NAMALWA (cell line): ENCODE results near the gene AFF3.

ENCODE experiments used
- DNase-seq: peaks from one replicate; pipeline ENCODE4 v3.0.0-alpha.2; 2015; ENCODE audit warnings: low spot score

The AFF3 gene

DNA sequence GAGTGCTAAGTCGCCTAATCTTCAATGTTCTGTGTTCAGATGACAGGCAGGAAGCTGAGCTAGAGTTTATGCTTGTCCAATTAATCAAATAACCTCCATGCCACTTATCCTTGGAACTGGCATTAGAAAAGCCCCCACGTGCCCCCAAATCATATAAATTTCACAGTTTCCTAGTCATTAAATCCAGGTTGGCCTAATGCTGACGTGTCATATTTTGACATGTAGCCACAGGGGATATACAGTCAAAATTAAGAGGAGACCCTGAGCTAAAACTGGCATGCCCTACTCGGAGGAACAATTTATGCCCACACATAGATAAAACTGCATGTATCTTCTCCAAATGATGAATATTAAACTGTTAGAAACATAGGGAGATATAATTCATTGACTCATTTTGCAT lies 101.0 kb downstream of the AFF3 start:
- no peak for DNase-seq

- no peak for DNase-seq
Measured at GRCh38 chr2:100040906-100041305, 101.5 kb downstream of the AFF3 start.

DNA sequence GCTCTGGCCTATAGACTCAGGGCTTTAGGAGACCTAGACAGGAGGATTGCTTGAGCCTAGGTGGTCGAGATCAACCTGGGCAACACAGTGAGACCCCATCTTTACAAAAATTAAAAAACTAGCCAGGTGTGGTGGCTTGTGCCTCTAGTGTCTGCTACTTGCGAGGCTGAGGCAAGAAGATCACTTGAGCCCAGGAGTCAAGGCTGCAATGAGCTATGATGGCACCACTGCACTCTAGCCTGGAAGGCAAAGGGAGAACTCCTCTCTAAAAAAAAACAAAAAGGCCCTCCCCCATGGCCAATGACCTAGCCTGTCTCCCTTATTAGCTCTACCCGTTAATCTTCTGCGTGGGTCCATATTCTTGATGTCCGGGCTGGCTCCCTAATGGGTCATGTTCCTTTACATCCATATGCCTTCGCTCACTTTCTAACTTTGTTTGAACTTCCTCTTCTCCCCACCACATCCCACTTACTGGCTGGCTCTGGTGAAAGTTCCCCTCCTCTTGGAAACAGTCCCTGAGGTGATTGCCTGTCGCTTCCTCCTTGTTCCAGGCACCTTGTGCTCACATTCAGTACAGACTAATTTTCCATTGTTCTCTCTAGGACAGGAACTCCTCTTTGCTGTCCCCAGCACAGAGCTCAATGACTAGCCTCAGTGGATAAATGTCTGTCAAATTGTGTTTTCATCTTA lies 103.0 kb downstream of the AFF3 start:
- DNase-seq, result no peak

GRCh38 chr2:100038011-100038410 lies 104.4 kb downstream of the AFF3 start:
- DNase-seq, result no peak

DNA sequence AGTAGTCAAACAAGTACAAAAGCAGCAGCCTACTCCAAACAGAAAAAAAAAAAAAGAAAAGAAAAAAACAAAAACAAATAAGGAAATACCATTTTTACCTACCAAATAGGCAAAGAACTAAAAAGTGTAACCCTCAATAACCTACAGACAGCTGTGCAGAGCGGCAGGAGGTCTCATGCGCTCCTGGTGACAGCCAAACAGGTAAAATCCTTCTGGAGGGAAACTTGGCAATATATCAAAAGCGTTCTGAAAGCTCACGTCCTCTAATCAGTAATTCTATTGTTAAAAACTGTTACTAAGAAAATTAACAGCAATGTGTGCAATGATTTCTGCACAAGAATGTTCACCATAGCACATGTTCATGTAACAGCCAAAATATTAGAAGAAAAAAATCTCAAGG lies 105.6 kb downstream of the AFF3 start:
- DNase-seq, result no peak

DNA sequence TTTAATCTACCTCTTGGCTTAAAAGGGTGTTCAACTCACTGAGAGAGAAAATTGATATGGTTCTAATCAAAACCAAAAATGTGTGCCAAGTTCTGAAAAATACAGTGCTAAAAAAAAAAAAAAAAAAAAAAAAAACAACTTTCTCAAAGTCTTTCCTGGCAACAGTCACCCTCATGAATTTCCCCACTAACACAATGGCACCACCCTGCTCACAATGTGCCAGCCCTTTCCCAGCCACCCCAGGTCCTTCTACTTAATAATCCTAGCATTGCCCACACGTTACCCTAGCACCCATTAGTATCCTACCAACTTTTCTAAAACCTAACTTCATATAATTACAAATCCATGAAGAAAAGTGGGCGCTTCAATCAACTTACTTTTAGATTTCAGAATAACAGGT lies 106.4 kb downstream of the AFF3 start:
- no peak for DNase-seq

- no peak for DNase-seq
Measured at GRCh38 chr2:100034431-100034830, 108.0 kb downstream of the AFF3 start.

GRCh38 chr2:100033976-100034375 lies 108.4 kb downstream of the AFF3 start:
- no peak for DNase-seq

GRCh38 chr2:100031604-100032003 lies 110.8 kb downstream of the AFF3 start:
- DNase-seq, result no peak

GRCh38 chr2:100029460-100029859 lies 112.9 kb downstream of the AFF3 start:
- peak; percentile 15 for DNase-seq

DNA sequence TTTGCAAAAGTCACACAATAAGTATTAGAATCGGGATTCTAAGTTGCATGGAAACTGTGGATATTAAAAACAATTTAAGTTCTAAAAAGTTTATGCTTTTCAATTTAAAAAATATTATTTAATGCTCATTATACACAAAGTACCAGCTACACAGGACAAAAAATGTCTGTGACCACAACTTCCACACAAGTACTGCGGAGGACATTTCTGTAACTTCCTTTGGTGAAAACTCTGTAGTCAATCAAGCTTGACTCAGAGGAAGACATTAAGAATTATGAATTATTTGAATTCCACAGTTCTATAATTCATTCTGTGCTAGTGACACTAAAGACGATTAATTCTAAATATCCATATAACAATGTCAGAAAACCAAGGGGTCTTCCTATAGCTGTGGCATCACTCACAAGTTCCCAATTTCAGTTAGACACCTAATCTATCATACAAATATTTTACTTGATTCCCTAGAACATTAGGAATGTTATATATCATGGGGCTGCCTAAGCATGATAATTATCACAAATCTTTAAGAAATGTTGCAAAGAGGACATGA lies 120.5 kb downstream of the AFF3 start:
- no peak for DNase-seq

DNA sequence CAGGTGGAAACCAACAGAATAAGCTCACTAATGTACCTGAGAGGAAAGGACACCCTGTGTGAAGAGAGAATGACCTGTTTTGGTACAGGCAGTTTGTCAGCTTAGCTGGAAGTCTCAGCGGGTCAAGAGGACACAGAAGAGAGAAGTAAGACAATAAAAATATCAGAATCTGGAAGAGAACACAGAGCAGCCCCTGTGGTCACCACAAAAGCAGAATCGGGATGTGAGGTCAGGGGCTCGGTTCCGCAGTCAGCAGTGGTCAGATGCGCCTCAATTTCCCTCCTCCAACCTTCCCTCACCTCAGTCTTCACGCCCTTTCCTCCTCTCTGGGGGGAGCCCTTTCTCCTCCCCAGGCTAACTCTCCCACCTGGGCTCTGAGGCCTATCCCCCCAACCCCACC lies 122.9 kb downstream of the AFF3 start:
- DNase-seq, result no peak

DNA sequence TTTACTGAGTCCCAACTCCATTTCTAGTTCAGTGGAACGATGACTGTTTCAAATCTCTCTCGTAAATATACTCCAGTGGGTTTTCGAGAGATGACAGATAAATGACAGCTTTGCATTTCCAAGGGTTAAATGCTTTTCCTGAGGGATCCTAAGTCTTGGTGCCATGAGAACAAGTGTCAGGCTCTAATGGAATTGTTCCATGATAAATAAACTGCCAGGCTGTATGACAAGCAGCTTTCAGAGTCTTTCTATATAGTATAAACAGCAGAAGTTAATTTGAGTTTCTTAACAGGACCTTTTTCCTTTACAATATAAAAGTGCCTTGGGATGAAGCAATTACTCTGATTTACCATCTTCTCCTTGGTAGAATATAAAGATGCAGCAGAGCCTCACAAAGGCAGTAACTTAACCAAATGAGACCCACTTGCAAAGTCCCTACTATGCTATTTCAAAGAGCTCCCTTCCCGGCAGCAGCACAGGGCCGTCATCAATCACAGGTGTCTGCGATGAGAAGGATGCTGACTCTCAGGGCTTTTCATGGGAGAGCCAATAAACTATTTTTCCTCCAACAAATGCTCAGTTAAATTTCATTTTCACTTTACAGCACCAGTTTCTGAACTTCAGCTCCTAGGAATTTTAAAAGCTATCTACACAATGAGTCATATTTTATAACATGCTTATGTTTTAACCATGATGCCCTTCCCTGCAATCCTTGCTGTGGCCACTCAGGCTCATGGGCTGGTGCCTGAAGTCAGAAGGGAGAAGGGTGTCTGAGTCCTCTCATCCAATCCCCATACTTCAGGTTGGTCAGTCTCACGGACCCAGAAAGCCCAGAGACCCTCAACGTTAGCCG lies 123.8 kb downstream of the AFF3 start:
- no peak for DNase-seq

DNA sequence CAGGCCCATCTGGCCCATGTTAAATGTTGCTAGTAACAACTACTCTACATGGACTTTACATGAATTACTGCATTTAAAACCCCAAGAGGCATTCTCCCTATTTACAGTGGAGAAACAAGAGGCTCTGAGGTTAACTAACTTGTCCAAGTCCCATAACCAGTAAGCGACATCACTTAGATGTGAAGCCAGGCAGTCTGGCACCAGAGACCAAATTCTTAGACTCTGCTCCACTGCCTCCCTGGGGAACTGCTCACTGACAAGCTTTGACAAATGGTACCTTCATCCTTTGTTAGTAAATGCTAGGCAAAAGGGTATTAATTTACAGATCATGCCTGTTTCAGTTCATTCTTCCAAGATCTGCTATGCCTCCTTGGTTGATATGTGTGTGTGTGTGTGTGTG lies 124.8 kb downstream of the AFF3 start:
- no peak for DNase-seq

- DNase-seq, result no peak
Measured at GRCh38 chr2:100016756-100017155, 125.6 kb downstream of the AFF3 start.

- DNase-seq, result no peak
Measured at GRCh38 chr2:100015849-100016248, 126.5 kb downstream of the AFF3 start.

DNA sequence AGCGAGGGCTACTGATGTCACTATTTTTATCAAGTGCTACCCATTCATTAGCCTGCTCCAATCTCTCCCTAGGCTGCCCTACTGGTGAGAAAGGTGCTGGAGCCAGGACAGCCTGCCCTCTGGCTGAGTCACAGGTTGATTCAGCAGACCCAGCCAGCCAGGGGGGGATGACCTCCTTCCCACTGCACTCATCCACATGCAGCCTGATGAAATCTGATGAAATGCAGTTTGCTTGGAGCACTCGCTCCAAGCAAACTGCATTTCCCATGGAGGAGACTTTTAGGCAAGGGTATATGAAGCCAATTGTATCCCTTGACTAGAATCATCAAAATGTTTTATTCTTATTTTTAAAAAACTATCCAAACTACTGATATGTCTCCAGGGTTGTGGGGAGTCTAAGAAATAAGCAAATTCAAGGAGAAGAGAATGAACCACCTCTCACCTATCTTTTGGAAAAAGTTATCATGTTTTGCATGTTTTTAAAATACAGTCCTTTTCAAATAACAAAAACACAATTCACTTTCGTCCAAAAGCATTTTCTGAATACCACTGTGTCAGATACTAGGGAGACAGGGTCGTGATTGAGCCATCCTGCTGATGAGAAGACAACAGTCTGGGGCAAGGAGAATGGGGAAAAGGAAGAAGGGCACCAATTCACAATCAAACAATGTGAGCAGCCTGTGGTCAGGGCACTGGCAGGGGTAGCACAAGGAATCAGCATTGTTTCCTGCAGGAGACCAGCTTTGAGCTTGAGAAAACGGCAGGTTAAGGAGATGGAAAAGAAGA lies 128.3 kb downstream of the AFF3 start:
- no peak for DNase-seq

DNA sequence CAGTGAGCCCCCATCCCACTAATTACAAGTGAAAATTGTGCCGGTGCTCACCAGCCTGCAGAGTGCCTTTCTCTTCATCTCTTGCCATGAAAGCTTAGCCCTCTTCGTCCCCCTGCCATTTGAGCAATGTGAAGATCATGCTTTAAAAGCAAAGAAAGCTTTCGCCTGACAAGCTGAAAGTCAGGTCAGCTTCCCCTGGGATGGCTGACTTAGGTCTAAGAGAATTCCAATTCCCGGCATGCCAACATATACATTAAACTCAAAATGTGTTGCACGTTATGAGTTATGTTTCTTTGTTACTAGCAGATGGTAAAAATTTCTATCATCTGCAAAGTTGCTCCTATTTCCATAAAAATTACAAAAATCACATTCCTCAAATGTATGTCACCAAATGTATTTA lies 129.8 kb downstream of the AFF3 start:
- no peak for DNase-seq

DNA sequence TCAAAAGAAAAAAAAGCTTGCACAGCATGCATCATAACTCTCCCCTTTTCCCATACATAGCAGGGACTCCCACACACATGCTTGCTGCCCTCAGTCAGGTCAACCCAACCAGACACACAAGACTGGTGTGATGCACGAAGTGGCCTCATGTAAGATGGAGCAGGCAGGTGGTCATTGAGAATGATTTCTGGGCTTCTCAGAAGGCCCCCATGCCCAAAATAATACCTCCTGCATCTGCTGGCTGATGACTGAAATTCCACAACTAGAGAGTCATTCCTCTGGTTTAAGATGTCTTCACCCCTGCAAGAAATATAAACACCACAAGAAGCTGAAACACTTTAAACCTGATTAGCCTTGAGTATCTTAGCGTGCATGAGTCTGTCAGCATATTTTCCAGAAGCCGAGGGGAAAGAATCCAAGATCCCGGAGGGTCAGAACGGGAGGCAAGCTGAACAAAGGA lies 131.1 kb downstream of the AFF3 start:
- DNase-seq, result no peak

DNA sequence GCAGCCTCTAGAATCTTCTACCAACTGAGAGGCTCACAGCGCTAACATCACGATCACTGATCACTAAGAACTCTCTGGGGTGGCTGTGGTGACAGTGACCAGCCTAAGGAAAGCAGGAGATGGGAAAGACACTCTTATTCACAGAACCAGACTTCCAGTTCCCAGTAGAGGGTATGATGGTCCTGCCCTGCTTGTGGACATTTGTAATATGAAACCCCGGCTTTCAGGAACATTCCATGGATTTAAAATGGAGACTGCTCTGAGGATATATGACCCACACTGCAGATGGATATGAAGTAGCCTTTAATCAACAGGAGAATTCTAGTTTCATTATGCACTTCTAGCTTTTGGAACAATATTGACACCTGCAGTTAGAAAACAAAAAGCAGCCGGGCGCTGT lies 131.8 kb downstream of the AFF3 start:
- DNase-seq, result no peak

- no peak for DNase-seq
Measured at GRCh38 chr2:100009743-100010142, 132.6 kb downstream of the AFF3 start.

DNA sequence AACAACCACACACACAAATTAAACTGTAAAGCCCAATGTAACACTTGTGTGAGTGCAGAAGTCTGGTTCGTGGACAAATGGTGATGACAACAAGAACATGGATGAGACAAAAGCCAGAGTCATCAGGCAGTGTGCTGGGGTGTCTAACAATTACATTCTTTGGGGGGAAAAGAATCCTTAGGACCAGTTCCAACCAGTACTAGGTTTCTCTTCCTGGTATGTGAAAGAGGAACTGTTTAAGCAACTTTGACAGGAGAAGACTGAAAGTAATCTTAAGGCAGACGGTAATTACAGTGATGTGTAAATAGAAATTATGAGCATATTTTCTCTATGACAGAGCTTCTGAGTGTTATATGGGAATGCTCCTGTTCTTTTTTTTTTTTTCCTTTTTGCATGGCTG lies 133.4 kb downstream of the AFF3 start:
- DNase-seq, result no peak
